ENCODE results near the gene LTBP1. TPM values are rescaled to one million over a fixed set of nuclear protein-coding genes. Genes with fewer than 3 reads are reported as not detected.

The LTBP1 gene
- total RNA-seq, 1 donor from 2014 or later: 102 TPM

GRCh38 chr2:33213244-33213643 is 266.5 kb downstream of the LTBP1 start:
- Mint-ChIP-seq H3K9me3 (ENCODE audit: unreplicated experiment) (no peaks in the 10 kb centered on the region), H3K4me1 (ENCODE audit: unreplicated experiment) (peaks cover 88% of the 10 kb centered on the region), H3K36me3 (ENCODE audit: unreplicated experiment) (no peaks in the 10 kb centered on the region), H3K27ac (ENCODE audit: unreplicated experiment) (peak overlapping the region; percentile 55), H3K27me3 (ENCODE audit: unreplicated experiment) (no peaks in the 10 kb centered on the region), H3K4me3 (ENCODE audit: unreplicated experiment) (no peak overlapping the region)
- no peak for DNase-seq (ENCODE audit: extremely low spot score, unreplicated experiment)
- TF ChIP-seq, protein P1, sequence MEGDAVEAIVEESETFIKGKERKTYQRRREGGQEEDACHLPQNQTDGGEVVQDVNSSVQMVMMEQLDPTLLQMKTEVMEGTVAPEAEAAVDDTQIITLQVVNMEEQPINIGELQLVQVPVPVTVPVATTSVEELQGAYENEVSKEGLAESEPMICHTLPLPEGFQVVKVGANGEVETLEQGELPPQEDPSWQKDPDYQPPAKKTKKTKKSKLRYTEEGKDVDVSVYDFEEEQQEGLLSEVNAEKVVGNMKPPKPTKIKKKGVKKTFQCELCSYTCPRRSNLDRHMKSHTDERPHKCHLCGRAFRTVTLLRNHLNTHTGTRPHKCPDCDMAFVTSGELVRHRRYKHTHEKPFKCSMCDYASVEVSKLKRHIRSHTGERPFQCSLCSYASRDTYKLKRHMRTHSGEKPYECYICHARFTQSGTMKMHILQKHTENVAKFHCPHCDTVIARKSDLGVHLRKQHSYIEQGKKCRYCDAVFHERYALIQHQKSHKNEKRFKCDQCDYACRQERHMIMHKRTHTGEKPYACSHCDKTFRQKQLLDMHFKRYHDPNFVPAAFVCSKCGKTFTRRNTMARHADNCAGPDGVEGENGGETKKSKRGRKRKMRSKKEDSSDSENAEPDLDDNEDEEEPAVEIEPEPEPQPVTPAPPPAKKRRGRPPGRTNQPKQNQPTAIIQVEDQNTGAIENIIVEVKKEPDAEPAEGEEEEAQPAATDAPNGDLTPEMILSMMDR (IDR thresholded peaks at IDR 0.05): no peak

DNA sequence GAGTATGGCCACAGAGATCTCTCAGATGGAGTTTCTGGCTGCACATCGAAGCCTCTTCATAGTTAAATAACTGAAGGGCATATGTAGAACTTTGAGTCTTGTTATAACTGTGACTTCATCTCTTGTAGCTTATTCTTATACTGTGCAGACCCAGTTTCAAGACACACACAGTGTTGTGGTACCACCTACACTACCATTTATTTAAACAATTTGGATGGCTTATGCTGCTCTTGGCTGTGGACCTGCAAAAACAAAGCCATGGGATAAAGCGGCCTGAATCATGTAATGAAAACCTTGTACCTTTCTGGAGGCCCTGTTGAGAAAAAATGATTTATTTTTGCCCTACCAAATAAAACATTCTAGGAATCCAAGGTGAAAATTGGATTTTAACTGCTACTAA is 266.9 kb downstream of the LTBP1 start:
- H3K4me3 Mint-ChIP-seq (ENCODE audit: unreplicated experiment): no peak overlapping the region
- no peaks in the 10 kb centered on the region for H3K36me3 Mint-ChIP-seq (ENCODE audit: unreplicated experiment)
- H3K27ac Mint-ChIP-seq (ENCODE audit: unreplicated experiment): peak overlapping the region; percentile 55
- no peaks in the 10 kb centered on the region for H3K9me3 Mint-ChIP-seq (ENCODE audit: unreplicated experiment)
- H3K27me3 Mint-ChIP-seq (ENCODE audit: unreplicated experiment): no peaks in the 10 kb centered on the region
- peaks cover 84% of the 10 kb centered on the region for H3K4me1 Mint-ChIP-seq (ENCODE audit: unreplicated experiment)
- DNase-seq (ENCODE audit: extremely low spot score, unreplicated experiment): no peak
- TF ChIP-seq, protein P1 (IDR thresholded peaks at IDR 0.05): no peak

GRCh38 chr2:33214436-33214835 is 267.7 kb downstream of the LTBP1 start:
- Mint-ChIP-seq H3K4me1 (ENCODE audit: unreplicated experiment) (peaks cover 87% of the 10 kb centered on the region), H3K36me3 (ENCODE audit: unreplicated experiment) (no peaks in the 10 kb centered on the region)

DNA sequence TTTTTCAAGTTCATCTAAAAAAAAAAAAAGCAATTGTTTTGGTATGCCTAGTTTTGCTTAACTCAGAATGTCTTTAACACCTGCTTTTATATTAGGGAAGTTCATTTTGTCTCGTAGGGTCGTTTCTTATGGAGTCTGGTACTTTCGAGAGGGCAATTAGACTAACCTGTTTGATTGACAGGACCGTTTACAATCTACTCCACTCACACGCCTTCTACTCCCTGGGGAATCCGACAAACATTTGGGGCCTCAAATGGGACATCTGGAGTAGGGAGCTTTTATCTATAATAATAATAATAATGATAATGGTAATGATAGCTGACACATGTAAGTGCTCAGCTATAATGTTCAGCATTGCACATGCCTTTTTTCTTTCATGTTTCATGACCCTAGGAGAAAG is 268.1 kb downstream of the LTBP1 start:
- DNase-seq (ENCODE audit: extremely low spot score, unreplicated experiment): no peak
- no peaks in the 10 kb centered on the region for H3K27me3 Mint-ChIP-seq (ENCODE audit: unreplicated experiment)
- H3K27ac Mint-ChIP-seq (ENCODE audit: unreplicated experiment): peak overlapping the region; percentile 64
- TF ChIP-seq, protein P1 (IDR thresholded peaks at IDR 0.05): no peak
- peaks cover 87% of the 10 kb centered on the region for H3K4me1 Mint-ChIP-seq (ENCODE audit: unreplicated experiment)
- H3K9me3 Mint-ChIP-seq (ENCODE audit: unreplicated experiment): no peaks in the 10 kb centered on the region
- H3K4me3 Mint-ChIP-seq (ENCODE audit: unreplicated experiment): no peak overlapping the region
- H3K36me3 Mint-ChIP-seq (ENCODE audit: unreplicated experiment): no peaks in the 10 kb centered on the region

More at GRCh38 chr2:33214436-33214835, 267.7 kb downstream of the LTBP1 start:
- TF ChIP-seq, protein P1 (IDR thresholded peaks at IDR 0.05): no peak
- Mint-ChIP-seq H3K9me3 (ENCODE audit: unreplicated experiment) (no peaks in the 10 kb centered on the region), H3K27me3 (ENCODE audit: unreplicated experiment) (no peaks in the 10 kb centered on the region), H3K4me3 (ENCODE audit: unreplicated experiment) (no peak overlapping the region), H3K27ac (ENCODE audit: unreplicated experiment) (peak overlapping the region; percentile 64)
- no peak for DNase-seq (ENCODE audit: extremely low spot score, unreplicated experiment)

GRCh38 chr2:33215299-33215698 is 268.5 kb downstream of the LTBP1 start:
- no peak for DNase-seq (ENCODE audit: extremely low spot score, unreplicated experiment)
- TF ChIP-seq, protein P1 (IDR thresholded peaks at IDR 0.05): no peak
- H3K27ac Mint-ChIP-seq (ENCODE audit: unreplicated experiment): peak overlapping the region; percentile 64
- H3K4me1 Mint-ChIP-seq (ENCODE audit: unreplicated experiment): peaks cover 87% of the 10 kb centered on the region
- H3K4me3 Mint-ChIP-seq (ENCODE audit: unreplicated experiment): no peak overlapping the region
- no peaks in the 10 kb centered on the region for H3K27me3 Mint-ChIP-seq (ENCODE audit: unreplicated experiment)
- H3K9me3 Mint-ChIP-seq (ENCODE audit: unreplicated experiment): no peaks in the 10 kb centered on the region
- no peaks in the 10 kb centered on the region for H3K36me3 Mint-ChIP-seq (ENCODE audit: unreplicated experiment)

Measured in osteocyte (in vitro differentiated cells).